Neural progenitor cell (in vitro differentiated cells): ENCODE measurements around the gene DROSHA. TPM values are rescaled to one million over a fixed set of nuclear protein-coding genes. Genes with fewer than 3 reads are reported as not detected.

Source experiments
- DNase-seq: peaks from one replicate; pipeline ENCODE4 v3.0.0-alpha.2; 2016; ENCODE audit warnings: low spot score
- H2AFZ ChIP-seq: fragments of 200-600 bp; sonication (generic); replicated peaks from 2 replicates; pipeline ENCODE4 v1.6.1; 2016; ENCODE audit warnings: antibody characterized with exemption
- H3F3A ChIP-seq: fragments of 200-600 bp; sonication (generic); 2 replicates; pipeline ENCODE4 v1.6.1; 2016; ENCODE audit warnings: antibody characterized with exemption, low read depth
- H3K27ac ChIP-seq: fragments of 200-600 bp; sonication (generic); 2 replicates; pipeline ENCODE4 v1.5.1; 2016; ENCODE audit warnings: mild to moderate bottlenecking
- H3K27me3 ChIP-seq: fragments of 200-600 bp; sonication (generic); 2 replicates; pipeline ENCODE4 v1.6.1; 2016; ENCODE audit warnings: mild to moderate bottlenecking, moderate library complexity
- H3K36me3 ChIP-seq: fragments of 200-600 bp; sonication (generic); 2 replicates; pipeline ENCODE4 v1.5.1; 2016
- H3K4me1 ChIP-seq: fragments of 200-600 bp; sonication (generic); 2 replicates; pipeline ENCODE4 v1.6.1; 2016; ENCODE audit warnings: mixed run types
- H3K4me2 ChIP-seq: fragments of 200-600 bp; sonication (generic); 2 replicates; pipeline ENCODE4 v1.6.1; 2016
- H3K4me3 ChIP-seq: fragments of 200-600 bp; sonication (generic); 2 replicates; pipeline ENCODE4 v1.5.1; 2016
- H3K79me2 ChIP-seq: fragments of 200-600 bp; sonication (generic); 2 replicates; pipeline ENCODE4 v1.6.1; 2016; ENCODE audit warnings: low read depth
- H3K9ac ChIP-seq: fragments of 200-600 bp; sonication (generic); 2 replicates; pipeline ENCODE4 v1.6.1; 2016
- H3K9me3 ChIP-seq: fragments of 200-600 bp; sonication (generic); 2 replicates; pipeline ENCODE4 v1.5.1; 2016; ENCODE audit warnings: low read depth
- H4K20me1 ChIP-seq: fragments of 200-600 bp; sonication (generic); 2 replicates; pipeline ENCODE4 v1.6.1; 2016; ENCODE audit warnings: low read depth
- H3K27ac Mint-ChIP-seq: 3 replicates; pipeline ENCODE4 v1.8.0; 2021; ENCODE audit warnings: mixed read lengths
- H3K27me3 Mint-ChIP-seq: 2 replicates; pipeline ENCODE4 v1.8.0; 2022; ENCODE audit warnings: low read depth, mild to moderate bottlenecking, inconsistent platforms, moderate library complexity, mixed read lengths; ENCODE audit not compliant: insufficient read depth
- H3K36me3 Mint-ChIP-seq: 3 replicates; pipeline ENCODE4 v1.8.0; 2021; ENCODE audit warnings: mixed read lengths
- H3K4me1 Mint-ChIP-seq: 3 replicates; pipeline ENCODE4 v1.8.0; 2021; ENCODE audit warnings: mixed read lengths
- H3K4me3 Mint-ChIP-seq: 3 replicates; pipeline ENCODE4 v1.8.0; 2021; ENCODE audit warnings: mild to moderate bottlenecking, moderate library complexity, mixed read lengths
- H3K9me3 Mint-ChIP-seq: 3 replicates; pipeline ENCODE4 v1.8.0; 2020; ENCODE audit warnings: mixed read lengths
- CTCF ChIP-seq: fragments of 200-600 bp; sonication (generic); IDR thresholded peaks from 2 replicates; pipeline ENCODE4 v1.5.1; 2017; ENCODE audit warnings: antibody characterized with exemption, mild to moderate bottlenecking
- EZH2 ChIP-seq: fragments of 200-600 bp; sonication (generic); IDR thresholded peaks from 2 replicates; pipeline ENCODE4 v1.6.1; 2017; ENCODE audit warnings: antibody characterized with exemption, mild to moderate bottlenecking, moderate library complexity
- EZH2phosphoT487 ChIP-seq: fragments of 200-600 bp; sonication (generic); IDR thresholded peaks from 2 replicates; pipeline ENCODE4 v1.6.1; 2017; ENCODE audit warnings: antibody characterized with exemption
- total RNA-seq: library from RNA; depleted of rRNA; stranded (reverse); fragments of >200 nt; gene quantifications from 2 replicates; pipeline ENCODE4 v1.2.3, GENCODE V29; 2015; ENCODE audit warnings: low replicate concordance

The DROSHA gene
- total RNA-seq, 1 donor from 2014 or later, result 80.3 TPM

DNA sequence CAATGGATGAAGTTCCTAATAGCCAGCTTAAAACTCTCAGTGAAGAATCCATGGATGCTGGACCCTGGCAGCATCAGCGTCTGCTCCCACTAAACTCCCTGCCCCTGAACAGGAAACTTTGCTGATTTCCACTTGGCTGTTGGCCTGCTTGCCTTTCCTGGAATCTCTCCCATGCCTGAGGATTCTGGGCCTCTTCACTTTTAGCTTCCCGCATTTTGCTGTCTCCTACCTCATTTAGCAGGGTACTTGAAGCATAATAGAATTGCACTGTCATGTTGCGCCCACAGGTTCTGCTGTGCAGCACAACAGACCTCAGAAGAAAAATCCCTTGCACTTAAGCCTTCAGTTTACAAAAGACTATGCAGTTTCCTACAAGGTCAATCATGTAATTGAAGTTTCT, 127.6 kb downstream of the DROSHA start:
- no peaks in the 10 kb centered on the region for H4K20me1 ChIP-seq
- no peak for TF ChIP-seq EZH2
- TF ChIP-seq EZH2phosphoT487, result no peak
- TF ChIP-seq CTCF, result no peak
- no peaks in the 10 kb centered on the region for H3K4me1 Mint-ChIP-seq
- no peaks in the 10 kb centered on the region for H3K27me3 ChIP-seq
- no peaks in the 10 kb centered on the region for H3K79me2 ChIP-seq
- H3F3A ChIP-seq, result peaks cover 4% of the 10 kb centered on the region
- H3K27ac Mint-ChIP-seq, result no peak overlapping the region
- no peaks in the 10 kb centered on the region for H3K9me3 ChIP-seq
- H3K27me3 Mint-ChIP-seq, result no peaks in the 10 kb centered on the region
- no peak overlapping the region for H3K4me2 ChIP-seq
- no peaks in the 10 kb centered on the region for H3K4me1 ChIP-seq
- peaks cover 16% of the 10 kb centered on the region for H3K36me3 Mint-ChIP-seq
- no peak for DNase-seq
- H2AFZ ChIP-seq, result no peak overlapping the region
- H3K4me3 ChIP-seq, result no peak overlapping the region
- H3K36me3 ChIP-seq, result peaks cover 5% of the 10 kb centered on the region
- no peak overlapping the region for H3K4me3 Mint-ChIP-seq
- H3K27ac ChIP-seq, result no peak overlapping the region
- H3K9me3 Mint-ChIP-seq, result no peaks in the 10 kb centered on the region
- H3K9ac ChIP-seq, result no peak overlapping the region

GRCh38 chr5:31401691-31402090, 130.2 kb downstream of the DROSHA start:
- no peak for TF ChIP-seq EZH2
- TF ChIP-seq EZH2phosphoT487, result no peak
- no peak for TF ChIP-seq CTCF
- Histone ChIP-seq H3K27ac (no peak overlapping the region), H4K20me1 (no peaks in the 10 kb centered on the region), H3K9ac (no peak overlapping the region), H2AFZ (no peak overlapping the region), H3K4me1 (peaks cover 10% of the 10 kb centered on the region), H3K79me2 (no peaks in the 10 kb centered on the region), H3K27me3 (no peaks in the 10 kb centered on the region), H3K9me3 (no peaks in the 10 kb centered on the region), H3F3A (peaks cover 15% of the 10 kb centered on the region), H3K36me3 (peaks cover 5% of the 10 kb centered on the region), H3K4me3 (no peak overlapping the region), H3K4me2 (no peak overlapping the region)
- Mint-ChIP-seq H3K36me3 (peaks cover 14% of the 10 kb centered on the region), H3K4me3 (no peak overlapping the region), H3K9me3 (no peaks in the 10 kb centered on the region), H3K27me3 (no peaks in the 10 kb centered on the region), H3K27ac (no peak overlapping the region), H3K4me1 (no peaks in the 10 kb centered on the region)
- DNase-seq, result no peak

DNA sequence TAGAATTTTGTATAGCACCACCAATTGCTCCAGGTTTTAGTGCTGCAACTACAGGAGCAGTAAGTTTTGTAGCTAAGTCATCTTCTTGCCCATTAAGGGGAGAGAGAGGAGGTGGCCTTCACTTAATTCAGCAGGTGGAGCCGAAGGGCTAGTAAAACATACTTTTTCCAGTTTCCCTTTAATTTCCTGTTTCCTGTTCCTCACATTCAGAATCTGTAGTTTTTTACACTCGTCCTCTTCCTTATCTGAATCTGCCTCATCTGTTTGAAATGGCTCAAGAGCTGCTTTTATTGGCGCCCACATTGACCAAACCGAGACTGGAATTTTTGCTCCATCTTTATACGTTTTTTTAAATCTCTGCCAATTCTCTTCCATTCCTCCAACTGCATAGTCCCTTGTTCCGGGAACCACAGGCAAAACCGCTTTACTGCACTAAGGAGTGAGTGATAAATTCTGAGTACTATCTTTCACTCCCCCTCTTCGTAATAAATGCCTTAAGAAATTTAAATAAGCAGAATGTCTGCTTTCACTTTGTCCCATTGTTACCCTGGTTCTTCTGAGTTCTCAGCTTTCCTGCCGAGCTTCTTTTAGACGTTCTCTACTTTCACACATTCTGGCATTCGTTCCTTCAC, 133.9 kb downstream of the DROSHA start:
- Mint-ChIP-seq H3K36me3 (peaks cover 14% of the 10 kb centered on the region), H3K4me3 (no peak overlapping the region), H3K9me3 (no peaks in the 10 kb centered on the region), H3K27me3 (no peaks in the 10 kb centered on the region), H3K4me1 (peaks cover 14% of the 10 kb centered on the region), H3K27ac (no peak overlapping the region)
- H3K9me3 ChIP-seq, result no peaks in the 10 kb centered on the region
- H4K20me1 ChIP-seq, result no peaks in the 10 kb centered on the region
- H3K79me2 ChIP-seq, result no peaks in the 10 kb centered on the region
- no peak overlapping the region for H3K27ac ChIP-seq
- no peak for DNase-seq
- H3K4me2 ChIP-seq, result no peak overlapping the region
- H3K9ac ChIP-seq, result no peak overlapping the region
- H3K27me3 ChIP-seq, result no peaks in the 10 kb centered on the region
- H2AFZ ChIP-seq, result no peak overlapping the region
- no peaks in the 10 kb centered on the region for H3K36me3 ChIP-seq
- peaks cover 15% of the 10 kb centered on the region for H3F3A ChIP-seq
- H3K4me3 ChIP-seq, result no peak overlapping the region
- H3K4me1 ChIP-seq, result peaks cover 11% of the 10 kb centered on the region
- TF ChIP-seq CTCF (no peak), EZH2phosphoT487 (no peak)
